Activated CD4-positive, alpha-beta T cell treated with anti-CD3 and anti-CD28 coated beads, Interleukin-2, amount 50 U/mL, for 24 hours (primary cell): ENCODE measurements around the gene RPL28.
A peak's percentile ranks its signal among the peaks of the same experiment; 100 is the strongest.

ENCODE experiments used
- DNase-seq, 2 donors: peaks; one replicate each; pipeline ENCODE4 v3.0.0-alpha.2; 2020; ENCODE audit warnings: low read depth in 1 of 2, low spot score in 1 of 2

The RPL28 gene

GRCh38 chr19:55353356-55353802, 32.4 kb upstream of the RPL28 start:
- DNase-seq = no peak

- peak; percentile 20 to 43 for DNase-seq
Measured at GRCh38 chr19:55353803-55354697, 31.7 kb upstream of the RPL28 start.

DNA sequence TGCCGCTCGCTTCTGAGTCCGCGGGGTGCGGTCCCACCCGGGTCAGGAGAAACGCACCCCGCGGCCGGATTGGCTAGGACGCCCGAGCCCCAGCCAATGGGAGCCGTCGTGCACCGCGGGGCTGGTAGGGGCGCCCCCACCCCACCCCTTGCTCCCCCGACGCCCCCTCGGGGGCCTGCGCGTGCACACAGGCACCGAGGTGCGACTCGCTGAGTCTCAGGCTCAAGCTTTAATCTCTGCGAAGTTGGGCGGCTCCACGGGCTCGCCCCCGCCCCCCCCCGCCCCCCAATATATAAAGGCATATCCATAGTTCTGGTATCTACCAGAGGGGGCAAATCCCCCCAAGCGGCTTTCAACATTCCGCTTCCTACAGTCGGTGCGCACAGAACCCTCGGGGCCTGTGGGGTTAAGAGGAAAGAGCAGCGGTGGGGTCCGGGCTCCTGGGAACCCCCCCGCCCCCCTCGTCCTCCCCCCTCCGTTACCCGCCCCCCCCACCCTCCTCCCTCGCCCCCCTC, 31.0 kb upstream of the RPL28 start, which contains the start of gene COX6B2:
Gene COX6B2, minus strand, starts transcription at position 22 of the 515 bp plus-strand sequence. CDS start 198 bp downstream, outside the sequence.
- no peak for DNase-seq

DNA sequence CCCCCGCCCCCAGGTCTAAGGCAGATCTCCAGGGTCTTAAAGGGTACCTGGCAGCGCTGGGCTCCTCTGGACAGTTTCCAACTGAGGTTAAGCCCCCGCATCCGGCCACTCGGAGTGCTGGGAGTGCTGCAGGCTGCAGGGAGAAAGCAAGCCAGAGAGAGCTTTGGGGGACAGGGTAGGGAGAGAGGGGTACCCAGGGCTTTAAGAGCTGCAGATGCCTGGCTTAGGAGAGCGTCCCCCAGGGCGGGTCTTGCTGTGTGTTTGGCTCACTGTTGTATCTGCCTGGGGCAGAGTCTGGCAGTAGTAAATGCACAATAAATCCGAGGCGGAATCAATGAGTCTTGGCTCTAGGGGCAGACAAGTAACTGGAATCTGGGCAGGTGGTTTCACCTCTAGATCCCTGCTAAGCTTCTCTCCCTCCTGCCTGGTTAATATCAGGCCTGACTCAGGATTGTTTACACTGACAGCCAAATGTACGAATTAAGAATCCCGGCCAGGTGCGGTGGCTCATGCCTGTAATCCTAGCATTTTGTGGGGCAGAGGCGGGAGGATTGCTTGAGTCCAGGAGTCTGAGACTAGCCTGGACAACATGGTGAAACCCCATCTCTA, 30.4 kb upstream of the RPL28 start:
- DNase-seq = no peak

DNA sequence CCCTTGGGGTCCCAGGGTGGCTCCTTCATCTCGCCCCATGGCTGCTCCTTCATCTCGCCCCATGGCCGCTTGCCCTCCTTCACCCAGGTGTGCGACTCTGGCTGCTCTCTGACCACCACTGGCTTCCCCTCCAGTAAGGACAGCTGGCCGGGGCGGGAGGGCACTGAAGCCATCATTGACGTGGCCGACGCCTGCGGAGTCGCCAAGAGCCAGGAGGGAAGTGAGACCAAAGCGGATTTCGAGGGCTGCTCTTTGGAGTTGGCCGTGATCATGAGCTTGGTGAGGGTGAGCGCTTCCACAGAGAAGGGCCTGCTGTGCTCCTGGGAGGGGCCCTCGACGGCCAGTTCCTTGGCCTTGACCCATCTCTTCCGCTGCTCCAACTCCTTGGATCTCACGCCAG, 27.2 kb upstream of the RPL28 start:
- no peak for DNase-seq

GRCh38 chr19:55358943-55359908, 26.5 kb upstream of the RPL28 start:
- no peak for DNase-seq

DNA sequence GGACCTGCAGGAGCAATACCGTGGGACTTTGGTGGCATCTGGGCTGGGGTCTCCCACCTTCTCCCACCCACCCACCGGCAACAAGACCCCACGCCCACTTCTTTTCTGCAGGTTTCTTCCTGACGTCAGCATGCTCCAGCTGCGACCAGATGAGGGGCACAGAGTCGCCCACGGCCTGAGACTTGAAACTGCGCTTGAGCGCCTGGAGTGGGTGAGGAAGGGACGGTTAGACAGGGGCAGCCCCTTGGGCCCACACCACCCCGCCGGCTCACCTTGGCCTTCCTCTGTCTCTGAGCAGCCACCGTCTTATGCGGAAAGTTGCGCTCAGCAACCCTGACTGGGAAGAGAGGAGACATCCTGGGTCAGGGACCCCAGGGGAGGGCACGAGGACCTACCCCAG, 24.8 kb upstream of the RPL28 start:
- DNase-seq = no peak

DNA sequence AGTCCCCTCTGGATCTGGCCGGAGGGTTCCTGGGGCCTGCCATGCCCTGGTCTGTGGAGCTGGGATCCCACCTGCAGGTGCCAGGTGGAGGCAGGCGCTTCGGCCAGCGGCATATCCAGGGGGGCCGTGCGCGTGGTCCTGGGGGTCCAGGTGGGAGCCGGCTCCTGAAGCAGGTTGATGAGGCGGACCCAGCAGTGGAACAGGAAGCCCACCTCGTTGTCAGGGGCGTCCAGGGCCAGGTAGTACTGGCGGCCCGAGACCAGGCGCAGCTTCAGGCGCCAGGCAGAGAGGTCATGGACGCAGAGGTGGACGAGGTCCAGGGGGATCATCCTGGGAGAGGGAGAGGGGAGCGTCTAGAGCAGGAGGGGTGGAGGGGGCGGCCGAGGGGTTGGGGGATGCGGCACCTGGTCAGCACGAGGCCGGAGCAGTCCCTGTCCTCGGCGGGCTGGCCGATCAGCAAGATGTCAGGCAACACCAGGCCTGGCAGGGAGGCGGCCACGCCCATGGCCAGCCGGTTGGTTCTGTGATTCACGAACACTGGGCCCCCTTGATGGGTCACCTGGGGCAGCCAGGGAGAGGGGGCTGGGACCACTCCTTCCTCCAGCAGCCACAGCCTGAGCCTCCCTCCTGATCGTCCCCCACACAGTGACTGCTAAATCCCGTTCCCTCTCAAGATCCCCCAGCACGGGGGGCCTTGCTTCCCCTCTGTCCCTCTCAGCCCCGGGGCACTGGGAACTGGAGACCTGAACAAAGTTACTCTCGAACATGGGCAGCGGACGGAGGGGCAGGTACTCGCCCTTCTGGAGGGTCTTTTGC, 23.4 kb upstream of the RPL28 start:
- no peak for DNase-seq

GRCh38 chr19:55362990-55363716, 22.6 kb upstream of the RPL28 start, which contains the start of gene GARIN5B:
GARIN5B (minus strand) TSS chr19:55363260; CDS start chr19:55363066, 194 bp downstream.
- no peak for DNase-seq

DNA sequence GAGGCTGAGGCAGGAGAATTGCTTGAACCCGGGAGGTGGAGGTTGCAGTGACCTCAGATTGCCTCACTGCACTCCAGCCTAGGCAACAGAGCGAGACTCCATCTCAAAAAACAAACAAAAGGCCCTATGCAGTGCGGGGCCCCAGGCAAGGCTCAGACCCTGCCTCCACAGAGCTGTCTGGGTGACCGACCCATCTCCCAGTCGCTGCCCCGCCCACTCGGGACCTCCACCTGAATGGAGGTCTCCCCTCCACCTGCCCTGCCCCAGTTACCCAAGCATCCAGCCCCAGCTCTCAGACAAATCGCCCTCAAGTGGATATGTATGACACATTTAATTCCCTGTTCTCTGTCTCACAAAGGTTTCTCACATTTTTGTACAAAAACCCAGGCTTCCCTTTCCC, 20.5 kb upstream of the RPL28 start:
- no peak for DNase-seq

GRCh38 chr19:55365964-55366363, 19.8 kb upstream of the RPL28 start:
- no peak for DNase-seq

DNA sequence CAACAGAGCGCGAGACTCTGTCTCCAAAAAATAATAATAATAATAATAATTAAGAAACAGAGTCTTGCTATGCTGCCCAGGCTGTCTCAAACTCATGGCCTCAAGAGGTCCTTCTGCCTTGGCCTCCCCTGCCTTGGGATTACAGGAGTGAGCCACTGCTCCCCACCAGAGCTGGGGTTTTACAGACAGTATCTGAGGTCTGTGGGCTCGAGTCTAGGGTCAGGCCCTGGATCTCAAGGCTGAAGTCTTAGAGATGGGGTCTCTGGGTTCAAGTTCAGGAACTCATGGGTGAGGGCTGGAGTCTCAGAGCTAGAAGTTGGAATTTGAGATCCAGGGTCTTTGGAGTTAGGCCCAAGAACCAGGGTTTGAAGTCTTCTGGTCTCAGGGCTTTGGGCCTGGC, 18.9 kb upstream of the RPL28 start:
- no peak for DNase-seq

DNA sequence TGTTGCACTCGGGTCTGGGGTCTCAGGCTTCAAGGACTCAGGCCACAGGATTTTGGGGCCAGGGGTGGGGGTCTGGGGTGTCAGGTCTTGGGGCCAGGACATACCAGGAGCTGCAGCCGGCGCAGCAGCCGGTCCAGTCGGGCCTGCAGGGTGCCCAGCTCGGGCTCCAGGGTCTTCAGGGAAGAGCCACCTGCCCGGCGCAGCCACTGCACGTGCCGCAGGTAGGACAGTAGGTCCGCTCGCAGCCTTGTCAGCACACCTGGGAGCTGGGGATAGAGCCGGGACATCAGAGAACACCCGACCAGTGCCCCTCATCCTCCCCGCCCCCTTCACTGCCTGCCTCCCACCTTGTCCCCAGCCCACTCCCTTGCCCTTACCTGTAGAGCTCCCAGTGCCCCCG, 17.6 kb upstream of the RPL28 start:
- no peak for DNase-seq

GRCh38 chr19:55368701-55369563, 16.8 kb upstream of the RPL28 start:
- DNase-seq = no peak

GRCh38 chr19:55369653-55370304, 16.0 kb upstream of the RPL28 start:
- DNase-seq = no peak

DNA sequence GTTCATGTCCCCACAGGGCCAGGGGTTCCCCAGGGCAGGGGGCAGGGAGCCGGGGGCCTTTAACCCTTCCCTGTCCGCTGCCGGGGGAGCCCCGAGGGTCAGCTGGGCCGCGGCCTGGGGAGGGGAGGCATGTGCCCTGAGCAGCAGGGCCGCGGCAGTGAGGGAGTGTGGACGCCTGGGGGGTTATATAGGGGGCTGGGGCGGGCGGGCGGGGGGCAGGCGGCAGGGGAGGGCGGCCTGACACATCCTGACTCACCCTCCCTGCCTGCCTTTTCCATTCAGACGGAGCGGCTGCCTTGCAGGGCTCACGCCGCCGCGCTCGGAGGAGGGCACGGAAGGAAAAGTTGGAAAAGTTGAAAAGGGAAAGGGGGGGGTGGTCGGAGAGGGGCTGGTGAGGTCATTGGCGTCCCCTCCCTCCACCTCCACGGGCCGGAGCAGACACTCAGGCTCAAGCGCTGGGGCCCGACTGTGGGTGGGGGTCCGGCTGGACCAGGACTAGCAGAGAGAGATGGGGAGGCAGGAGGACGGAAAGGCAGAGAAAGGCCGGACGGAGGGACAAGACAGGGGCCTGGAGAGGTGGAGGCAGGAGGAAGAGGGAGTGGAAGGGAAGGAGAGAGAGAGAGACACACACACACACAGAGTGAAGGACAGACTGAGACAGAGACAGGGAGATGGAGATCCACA, 15.3 kb upstream of the RPL28 start, which contains the start of gene IL11:
Gene IL11, minus strand, starts transcription at position 159 of the 684 bp plus-strand sequence. Its CDS starts 153 bp downstream, at position 6.
- no peak for DNase-seq
